Body of pancreas (tissue), 4 donors: Measurements from ENCODE around the gene ELL2.

Experiments
- POLR2A ChIP-seq, 3 donors: fragments of 450-650 bp; IDR thresholded peaks; one replicate each; pipeline ENCODE4 v1.6.1; 2016; ENCODE audit warnings: antibody characterized with exemption in 3 of 3, mild to moderate bottlenecking in 2 of 3
- TF ChIP-seq, protein P1 (sequence below), 7 experiments: fragments of 450-650 bp in 4 of 7; fragments of 200-600 bp in 3 of 7; sonication (generic) in 3 of 7; IDR thresholded peaks; one replicate each; pipeline ENCODE4 v1.5.1; 2016 to 2019; ENCODE audit warnings: antibody characterized with exemption in 7 of 7

DNA sequence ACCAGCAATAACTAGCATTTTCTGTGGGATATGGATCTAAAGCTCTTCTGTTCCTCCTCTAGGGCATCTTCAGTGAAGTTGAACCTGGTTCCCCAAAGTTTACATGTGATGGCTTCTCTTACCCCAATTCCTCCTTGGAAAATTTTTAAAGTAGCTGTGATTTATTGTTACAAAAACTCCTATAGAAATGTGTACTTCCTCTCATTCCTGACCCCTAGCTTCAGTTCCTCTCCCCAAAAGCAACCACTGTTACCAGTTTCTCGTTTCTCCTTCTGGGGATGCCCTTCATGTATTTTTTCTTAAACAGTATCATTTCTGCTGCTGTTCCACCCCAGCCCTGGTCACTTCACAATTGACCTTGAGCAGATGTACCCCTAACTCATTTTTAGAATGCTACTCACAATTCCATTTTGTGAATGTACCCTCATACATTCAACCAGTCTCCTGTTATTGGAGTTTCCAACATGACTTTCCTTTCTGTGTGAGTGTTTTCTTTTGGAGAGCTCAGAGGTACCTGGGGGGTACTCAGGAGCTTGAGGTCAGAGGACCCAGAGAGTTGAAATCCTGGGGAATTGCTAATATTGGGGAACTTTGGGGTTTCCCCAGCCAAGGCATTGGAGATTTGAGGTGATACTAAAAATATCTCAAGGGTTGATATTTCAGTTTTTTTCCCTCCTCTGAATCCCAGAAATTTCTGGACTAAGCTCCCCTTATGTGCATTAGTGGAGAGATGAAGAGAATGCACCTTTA, 120.5 kb downstream of the ELL2 start:
- TF ChIP-seq, protein P1, sequence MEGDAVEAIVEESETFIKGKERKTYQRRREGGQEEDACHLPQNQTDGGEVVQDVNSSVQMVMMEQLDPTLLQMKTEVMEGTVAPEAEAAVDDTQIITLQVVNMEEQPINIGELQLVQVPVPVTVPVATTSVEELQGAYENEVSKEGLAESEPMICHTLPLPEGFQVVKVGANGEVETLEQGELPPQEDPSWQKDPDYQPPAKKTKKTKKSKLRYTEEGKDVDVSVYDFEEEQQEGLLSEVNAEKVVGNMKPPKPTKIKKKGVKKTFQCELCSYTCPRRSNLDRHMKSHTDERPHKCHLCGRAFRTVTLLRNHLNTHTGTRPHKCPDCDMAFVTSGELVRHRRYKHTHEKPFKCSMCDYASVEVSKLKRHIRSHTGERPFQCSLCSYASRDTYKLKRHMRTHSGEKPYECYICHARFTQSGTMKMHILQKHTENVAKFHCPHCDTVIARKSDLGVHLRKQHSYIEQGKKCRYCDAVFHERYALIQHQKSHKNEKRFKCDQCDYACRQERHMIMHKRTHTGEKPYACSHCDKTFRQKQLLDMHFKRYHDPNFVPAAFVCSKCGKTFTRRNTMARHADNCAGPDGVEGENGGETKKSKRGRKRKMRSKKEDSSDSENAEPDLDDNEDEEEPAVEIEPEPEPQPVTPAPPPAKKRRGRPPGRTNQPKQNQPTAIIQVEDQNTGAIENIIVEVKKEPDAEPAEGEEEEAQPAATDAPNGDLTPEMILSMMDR (IDR thresholded peaks at IDR 0.05) = no peak
- no peak for TF ChIP-seq POLR2A (IDR thresholded peaks at IDR 0.05)
